Mammary epithelial cell (primary cell): Measurements from ENCODE around the gene ANTXR2.

Experiments used
- CTCF ChIP-seq, 2 donors: IDR thresholded peaks in 1 of 2; conservative IDR thresholded peaks in 1 of 2; 2 replicates each; pipeline ENCODE4 v1.5.1; 2011 to 2012; ENCODE audit warnings: inconsistent platforms in 2 of 2, low read length in 2 of 2, mild to moderate bottlenecking in 2 of 2, control low read depth in 1 of 2, low read depth in 1 of 2; ENCODE audit not compliant: insufficient read depth in 1 of 2; ENCODE audit errors: extremely low read depth in 1 of 2
- EZH2 ChIP-seq: IDR thresholded peaks from 2 replicates; pipeline ENCODE4 v1.6.1; 2012; ENCODE audit warnings: low read length, inconsistent platforms, borderline replicate concordance

- no peak for TF ChIP-seq EZH2
- TF ChIP-seq CTCF (conservative IDR thresholded peaks at IDR 0.05 in 1 of 2, IDR thresholded peaks at IDR 0.05 in 1 of 2; ENCODE audit: extremely low read depth in 1 of 2, insufficient read depth in 1 of 2, low read depth in 1 of 2, low read length in 2 of 2) = no peak
Observed at GRCh38 chr4:79935274-79935673, 137.8 kb downstream of the ANTXR2 start.
